ENCODE measurements around the gene BUD31. TPM values are rescaled to one million over a fixed set of nuclear protein-coding genes. Genes with fewer than 3 reads are reported as not detected.

Gene BUD31
- total RNA-seq, 1 donor from 2014 or later: 44.4 TPM

DNA sequence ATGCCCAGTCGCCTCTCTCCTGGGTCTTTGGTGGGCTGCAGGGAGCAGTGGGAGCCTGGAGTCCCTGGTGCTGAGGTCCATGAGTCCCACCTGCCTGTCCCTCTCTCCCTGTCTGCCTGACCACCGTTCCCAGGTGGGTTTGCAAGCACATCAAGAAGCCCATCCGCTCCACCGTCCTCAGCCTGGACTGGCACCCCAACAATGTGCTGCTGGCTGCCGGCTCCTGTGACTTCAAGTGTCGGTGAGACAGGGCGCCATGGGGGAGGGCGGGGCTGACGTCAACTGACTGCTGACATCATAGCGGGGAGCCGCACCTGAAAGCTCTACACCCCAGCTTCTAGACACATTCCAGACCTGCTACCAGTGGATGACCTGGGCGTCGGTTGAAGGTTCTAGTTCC is 19.0 kb upstream of the BUD31 start:
- Histone ChIP-seq H3K4me1 (ENCODE audit: control insufficient read depth in 3 of 3, insufficient read depth in 3 of 3, low read length in 3 of 3) (peaks cover 12 to 23% (median 20%) of the 10 kb centered on the region in 3 donors), H3K4me3 (ENCODE audit: low read length in 3 of 3) (no peak overlapping the region), H3K27me3 (ENCODE audit: control insufficient read depth in 3 of 3, insufficient read depth in 3 of 3, low read length in 3 of 3) (no peaks in the 10 kb centered on the region), H3K9ac (ENCODE audit: low read depth in 1 of 3, low read length in 3 of 3) (no peak overlapping the region), H3K27ac (ENCODE audit: low read depth, low read length) (no peak overlapping the region), H3K9me3 (ENCODE audit: control insufficient read depth in 3 of 3, low read length in 3 of 3) (no peaks in the 10 kb centered on the region), H3K36me3 (ENCODE audit: control insufficient read depth in 3 of 3, insufficient read depth in 3 of 3, low read length in 3 of 3) (peaks cover 20 to 28% (median 25%) of the 10 kb centered on the region in 3 donors)

GRCh38 chr7:99390941-99391602 is 17.7 kb upstream of the BUD31 start:
- Histone ChIP-seq H3K4me1 (ENCODE audit: control insufficient read depth in 3 of 3, insufficient read depth in 3 of 3, low read length in 3 of 3) (peaks cover 12 to 23% (median 20%) of the 10 kb centered on the region in 3 donors), H3K36me3 (ENCODE audit: control insufficient read depth in 3 of 3, insufficient read depth in 3 of 3, low read length in 3 of 3) (peaks cover 24 to 39% (median 35%) of the 10 kb centered on the region in 3 donors), H3K27me3 (ENCODE audit: control insufficient read depth in 3 of 3, insufficient read depth in 3 of 3, low read length in 3 of 3) (no peaks in the 10 kb centered on the region), H3K27ac (ENCODE audit: low read depth, low read length) (no peak overlapping the region), H3K4me3 (ENCODE audit: low read length in 3 of 3) (no peak overlapping the region), H3K9me3 (ENCODE audit: control insufficient read depth in 3 of 3, low read length in 3 of 3) (no peaks in the 10 kb centered on the region), H3K9ac (ENCODE audit: low read depth in 1 of 3, low read length in 3 of 3) (no peak overlapping the region)

- Histone ChIP-seq H3K4me3 (ENCODE audit: low read length in 3 of 3) (no peak overlapping the region), H3K9me3 (ENCODE audit: control insufficient read depth in 3 of 3, low read length in 3 of 3) (no peaks in the 10 kb centered on the region), H3K9ac (ENCODE audit: low read depth in 1 of 3, low read length in 3 of 3) (peak overlapping the region in 1 of 3 donors; percentile 75), H3K36me3 (ENCODE audit: control insufficient read depth in 3 of 3, insufficient read depth in 3 of 3, low read length in 3 of 3) (peaks cover 23 to 41% (median 38%) of the 10 kb centered on the region in 3 donors), H3K27ac (ENCODE audit: low read depth, low read length) (no peak overlapping the region), H3K4me1 (ENCODE audit: control insufficient read depth in 3 of 3, insufficient read depth in 3 of 3, low read length in 3 of 3) (peaks cover 12 to 23% (median 20%) of the 10 kb centered on the region in 3 donors), H3K27me3 (ENCODE audit: control insufficient read depth in 3 of 3, insufficient read depth in 3 of 3, low read length in 3 of 3) (no peaks in the 10 kb centered on the region)
These were observed 16.7 kb upstream of the BUD31 start for GRCh38 chr7:99392046-99392445.

DNA sequence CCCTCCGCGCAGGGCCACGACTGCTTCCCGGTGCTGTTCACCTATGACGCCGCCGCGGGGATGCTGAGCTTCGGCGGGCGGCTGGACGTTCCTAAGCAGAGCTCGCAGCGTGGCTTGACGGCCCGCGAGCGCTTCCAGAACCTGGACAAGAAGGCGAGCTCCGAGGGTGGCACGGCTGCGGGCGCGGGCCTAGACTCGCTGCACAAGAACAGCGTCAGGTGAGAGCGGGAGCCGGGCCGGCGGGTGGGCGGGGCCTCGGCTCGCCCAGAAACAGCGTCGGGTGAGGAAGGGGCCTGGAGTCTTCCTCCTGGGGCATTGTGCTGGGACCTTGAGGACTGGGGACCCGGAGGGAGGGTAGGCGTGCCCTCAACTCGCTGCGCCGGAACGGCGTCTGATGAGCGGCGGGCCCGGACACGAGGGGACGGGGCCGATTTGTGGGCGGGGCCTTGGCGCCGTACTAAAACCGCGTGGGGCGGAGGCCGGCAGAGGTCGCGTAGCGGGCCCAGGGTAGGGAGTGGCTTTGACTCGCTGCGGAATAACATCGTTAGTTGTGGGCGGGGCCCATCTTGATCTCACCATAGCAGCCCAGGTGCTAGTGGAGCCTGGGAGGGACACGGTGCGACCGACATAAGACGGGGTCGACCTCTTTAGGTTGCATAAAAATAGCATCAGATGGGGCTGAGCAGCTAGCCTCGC is 16.0 kb upstream of the BUD31 start:
- Histone ChIP-seq H3K4me3 (ENCODE audit: low read length in 3 of 3) (peak overlapping the region; percentile 62 to 87 (median 84)), H3K27ac (ENCODE audit: low read depth, low read length) (peak overlapping the region; percentile 45), H3K27me3 (ENCODE audit: control insufficient read depth in 3 of 3, insufficient read depth in 3 of 3, low read length in 3 of 3) (no peaks in the 10 kb centered on the region), H3K9ac (ENCODE audit: low read depth in 1 of 3, low read length in 3 of 3) (peak overlapping the region; percentile 57 to 75 (median 61)), H3K9me3 (ENCODE audit: control insufficient read depth in 3 of 3, low read length in 3 of 3) (no peaks in the 10 kb centered on the region), H3K36me3 (ENCODE audit: control insufficient read depth in 3 of 3, insufficient read depth in 3 of 3, low read length in 3 of 3) (peaks cover 31 to 49% (median 44%) of the 10 kb centered on the region in 3 donors), H3K4me1 (ENCODE audit: control insufficient read depth in 3 of 3, insufficient read depth in 3 of 3, low read length in 3 of 3) (peaks cover 12 to 23% (median 20%) of the 10 kb centered on the region in 3 donors)

DNA sequence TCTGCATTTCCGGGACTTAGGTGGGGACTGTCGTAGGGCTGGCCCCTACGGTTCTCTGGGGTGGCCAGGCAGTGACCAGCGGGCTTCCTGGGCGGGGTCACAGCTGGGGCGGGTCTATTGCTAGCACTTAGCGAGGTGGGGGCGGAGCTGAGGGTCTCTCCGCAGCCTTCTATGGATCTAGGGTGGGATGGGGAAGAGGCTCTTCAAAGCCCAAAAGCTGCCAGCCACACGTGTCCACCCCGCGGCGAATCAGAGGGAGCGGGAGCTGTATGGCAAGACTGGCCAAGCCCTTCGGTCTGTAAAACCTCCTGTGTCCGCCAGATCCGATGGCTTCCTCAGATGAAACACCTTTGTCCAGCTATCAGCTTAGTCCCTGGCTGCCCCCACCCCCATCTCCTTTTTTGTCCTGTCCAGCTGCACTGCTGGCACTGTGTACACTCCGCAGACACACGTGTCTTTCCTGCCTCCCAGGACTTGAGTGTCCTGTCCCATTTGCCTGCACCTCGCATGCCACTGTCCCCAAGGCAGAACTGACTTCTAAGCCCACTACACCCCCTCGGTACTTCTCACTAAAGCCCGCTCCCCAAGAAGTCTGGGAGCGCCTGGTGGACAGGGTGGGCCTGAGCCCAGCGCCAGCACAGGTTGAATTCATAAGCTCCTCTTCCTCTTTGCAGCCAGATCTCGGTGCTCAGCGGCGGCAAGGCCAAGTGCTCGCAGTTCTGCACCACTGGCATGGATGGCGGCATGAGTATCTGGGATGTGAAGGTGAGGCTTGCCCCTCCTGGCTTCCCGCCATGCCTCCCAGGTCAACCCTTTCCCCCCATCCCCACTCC is 15.2 kb upstream of the BUD31 start:
- peaks cover 36 to 49% (median 43%) of the 10 kb centered on the region in 3 donors for H3K36me3 ChIP-seq (ENCODE audit: control insufficient read depth in 3 of 3, insufficient read depth in 3 of 3, low read length in 3 of 3)
- no peaks in the 10 kb centered on the region for H3K9me3 ChIP-seq (ENCODE audit: control insufficient read depth in 3 of 3, low read length in 3 of 3)
- H3K4me3 ChIP-seq (ENCODE audit: low read length in 3 of 3): peak overlapping the region; percentile 62 to 87 (median 84)
- peak overlapping the region; percentile 57 to 75 (median 61) for H3K9ac ChIP-seq (ENCODE audit: low read depth in 1 of 3, low read length in 3 of 3)
- H3K4me1 ChIP-seq (ENCODE audit: control insufficient read depth in 3 of 3, insufficient read depth in 3 of 3, low read length in 3 of 3): peaks cover 12 to 23% (median 20%) of the 10 kb centered on the region in 3 donors
- peak overlapping the region; percentile 45 for H3K27ac ChIP-seq (ENCODE audit: low read depth, low read length)
- no peaks in the 10 kb centered on the region for H3K27me3 ChIP-seq (ENCODE audit: control insufficient read depth in 3 of 3, insufficient read depth in 3 of 3, low read length in 3 of 3)

- Histone ChIP-seq H3K4me1 (ENCODE audit: control insufficient read depth in 3 of 3, insufficient read depth in 3 of 3, low read length in 3 of 3) (peaks cover 16 to 23% (median 20%) of the 10 kb centered on the region in 3 donors), H3K36me3 (ENCODE audit: control insufficient read depth in 3 of 3, insufficient read depth in 3 of 3, low read length in 3 of 3) (peaks cover 41 to 55% (median 49%) of the 10 kb centered on the region in 3 donors), H3K4me3 (ENCODE audit: low read length in 3 of 3) (no peak overlapping the region), H3K9me3 (ENCODE audit: control insufficient read depth in 3 of 3, low read length in 3 of 3) (no peaks in the 10 kb centered on the region), H3K27ac (ENCODE audit: low read depth, low read length) (no peak overlapping the region), H3K27me3 (ENCODE audit: control insufficient read depth in 3 of 3, insufficient read depth in 3 of 3, low read length in 3 of 3) (no peaks in the 10 kb centered on the region), H3K9ac (ENCODE audit: low read depth in 1 of 3, low read length in 3 of 3) (no peak overlapping the region)
These were observed 14.6 kb upstream of the BUD31 start for GRCh38 chr7:99394188-99394502.

GRCh38 chr7:99395616-99396327 is 13.0 kb upstream of the BUD31 start:
- H3K9me3 ChIP-seq (ENCODE audit: control insufficient read depth in 3 of 3, low read length in 3 of 3): no peaks in the 10 kb centered on the region
- no peaks in the 10 kb centered on the region for H3K27me3 ChIP-seq (ENCODE audit: control insufficient read depth in 3 of 3, insufficient read depth in 3 of 3, low read length in 3 of 3)
- no peak overlapping the region for H3K4me3 ChIP-seq (ENCODE audit: low read length in 3 of 3)
- peaks cover 51 to 69% (median 55%) of the 10 kb centered on the region in 3 donors for H3K36me3 ChIP-seq (ENCODE audit: control insufficient read depth in 3 of 3, insufficient read depth in 3 of 3, low read length in 3 of 3)
- peaks cover 20 to 25% (median 23%) of the 10 kb centered on the region in 3 donors for H3K4me1 ChIP-seq (ENCODE audit: control insufficient read depth in 3 of 3, insufficient read depth in 3 of 3, low read length in 3 of 3)
- no peak overlapping the region for H3K9ac ChIP-seq (ENCODE audit: low read depth in 1 of 3, low read length in 3 of 3)
- H3K27ac ChIP-seq (ENCODE audit: low read depth, low read length): no peak overlapping the region

DNA sequence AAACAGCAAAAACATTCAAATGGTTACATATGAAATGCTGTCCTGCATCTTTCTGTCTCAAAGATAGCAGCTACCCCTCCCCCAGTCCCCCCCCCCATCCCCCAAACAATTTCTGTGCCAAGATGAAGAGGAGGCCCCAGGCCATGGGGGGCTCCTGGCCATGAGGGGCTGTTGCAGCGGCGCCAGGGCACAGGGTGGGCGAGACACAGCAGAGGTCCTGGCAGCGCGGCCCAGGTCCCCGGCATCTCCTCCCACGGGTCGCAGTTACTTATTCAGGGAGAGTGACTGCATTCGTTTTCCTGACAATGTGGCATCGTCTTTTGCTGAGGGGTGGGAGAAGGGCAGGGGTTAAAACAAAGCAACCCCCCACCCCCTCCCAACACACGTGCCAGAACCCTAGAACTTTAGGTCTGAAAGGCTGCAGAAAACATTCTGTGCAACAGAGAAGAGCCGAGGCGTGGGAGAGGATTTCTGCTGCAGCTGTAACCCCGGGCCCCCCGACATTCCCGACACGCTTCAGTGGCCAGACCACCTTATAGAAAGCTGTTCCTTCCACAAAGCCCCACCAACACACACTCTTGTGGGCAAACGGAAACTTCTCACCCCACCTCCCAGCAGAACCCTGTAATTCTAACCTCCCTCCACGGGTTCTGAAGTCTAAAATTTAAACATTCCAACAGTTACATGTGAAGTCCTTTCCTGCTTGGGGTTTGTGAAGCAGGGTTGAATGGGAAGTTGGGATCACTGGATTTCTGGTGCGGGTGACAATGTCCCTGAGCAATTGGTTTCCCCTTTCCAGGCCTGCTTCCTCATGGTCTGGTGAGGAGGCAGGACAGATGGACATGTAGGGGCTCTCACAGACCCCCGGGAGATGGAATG is 12.1 kb upstream of the BUD31 start:
- no peaks in the 10 kb centered on the region for H3K9me3 ChIP-seq (ENCODE audit: control insufficient read depth in 3 of 3, low read length in 3 of 3)
- peaks cover 53 to 66% (median 57%) of the 10 kb centered on the region in 3 donors for H3K36me3 ChIP-seq (ENCODE audit: control insufficient read depth in 3 of 3, insufficient read depth in 3 of 3, low read length in 3 of 3)
- H3K4me1 ChIP-seq (ENCODE audit: control insufficient read depth in 3 of 3, insufficient read depth in 3 of 3, low read length in 3 of 3): peaks cover 20 to 25% (median 23%) of the 10 kb centered on the region in 3 donors
- H3K4me3 ChIP-seq (ENCODE audit: low read length in 3 of 3): no peak overlapping the region
- no peak overlapping the region for H3K27ac ChIP-seq (ENCODE audit: low read depth, low read length)
- no peak overlapping the region for H3K9ac ChIP-seq (ENCODE audit: low read depth in 1 of 3, low read length in 3 of 3)
- no peaks in the 10 kb centered on the region for H3K27me3 ChIP-seq (ENCODE audit: control insufficient read depth in 3 of 3, insufficient read depth in 3 of 3, low read length in 3 of 3)

All from skeletal muscle tissue (tissue), 4 donors.